Measurements from ENCODE around the gene GRID2. TPM values are rescaled to one million over a fixed set of nuclear protein-coding genes. Genes with fewer than 3 reads are reported as not detected.

Gene GRID2
- total and polyA plus RNA-seq, 2 of the 13 experiments (the other 11 are each of a cell fraction or from before 2014, with no cell fraction given), result not detected

DNA sequence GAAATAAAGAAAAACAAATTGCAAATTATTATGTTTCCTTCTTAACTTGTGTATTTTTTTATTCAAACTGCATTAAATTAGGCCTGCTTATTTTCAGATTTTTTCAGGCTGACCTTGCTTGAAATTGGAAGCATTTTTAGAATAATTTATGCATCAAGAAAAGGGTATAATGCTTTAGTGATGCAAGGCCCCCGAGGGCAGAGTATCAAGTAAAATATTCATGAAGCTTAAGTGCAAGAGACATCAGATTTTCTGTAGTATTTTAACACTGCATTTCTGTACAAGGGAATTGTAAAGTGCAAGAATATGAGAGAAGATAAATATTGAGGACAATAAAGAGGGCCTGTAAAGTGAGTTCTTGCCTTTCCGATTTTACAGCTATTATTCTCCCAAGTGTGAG is 1039.0 kb downstream of the GRID2 start:
- Histone ChIP-seq H3K36me3 (replicated peaks in 1 of 2; ENCODE audit: control insufficient read depth in 1 of 2, insufficient read depth in 2 of 2, low read length in 2 of 2) (no peaks in the 10 kb centered on the region), H3K27me3 (ENCODE audit: control insufficient read depth in 1 of 2, insufficient read depth in 2 of 2, low read length in 2 of 2) (no peaks in the 10 kb centered on the region), H3K4me2 (ENCODE audit: low read depth, low read length) (no peak overlapping the region), H3K4me1 (ENCODE audit: insufficient read depth, low read length) (no peaks in the 10 kb centered on the region), H3K27ac (ENCODE audit: extremely low read length, insufficient read depth, low read length) (no peak overlapping the region), H4K20me1 (ENCODE audit: insufficient read depth, low read length) (no peaks in the 10 kb centered on the region), H3K79me2 (ENCODE audit: insufficient read depth, low read length) (no peaks in the 10 kb centered on the region), H3K9me3 (ENCODE audit: low read length) (no peaks in the 10 kb centered on the region), H2AFZ (ENCODE audit: low read length) (no peak overlapping the region), H3K9ac (ENCODE audit: insufficient read depth, low read depth, low read length) (no peak overlapping the region), H3K4me3 (replicated peaks in 1 of 3; ENCODE audit: insufficient read depth in 1 of 3, low read depth in 2 of 3, low read length in 3 of 3) (no peak overlapping the region)
- BruUV-seq (replicated peaks), result no TSS peak
- WGBS (ENCODE audit: low lambda C conversion rate), result 3% methylated on average over 2 of the region's 2 CpGs
- DNase-seq (ENCODE audit: low spot score) (no peak), FAIRE-seq (no peak), ATAC-seq (no peak)
- in situ Hi-C loops (cut with HindIII; ENCODE audit: extremely low pct_ligation_motif_present, low pct_unique_long_range_greater_than_20kb) (no loop called here), intact Hi-C loops (cut with micrococcal nuclease; ENCODE audit: unreplicated experiment) (no loop called here)
- no peak for TF ChIP-seq ZNF674 (CRISPR knock-in tag; IDR thresholded peaks at IDR 0.05; ENCODE audit: low read depth)
- TF ChIP-seq KDM6A (CRISPR knock-in tag; IDR thresholded peaks at IDR 0.05; ENCODE audit: low read depth), result no peak
- TF ChIP-seq ZC3H13 (CRISPR knock-in tag; IDR thresholded peaks at IDR 0.05), result no peak
- no peak for TF ChIP-seq ZFP41 (CRISPR knock-in tag; IDR thresholded peaks at IDR 0.05; ENCODE audit: borderline replicate concordance)
- no peak for TF ChIP-seq GABPA (IDR thresholded peaks at IDR 0.05; ENCODE audit: low read depth, low read length)
- no peak for TF ChIP-seq GABPA (CRISPR knock-in tag; IDR thresholded peaks at IDR 0.05; ENCODE audit: low read depth)
- TF ChIP-seq FOXA3 (CRISPR knock-in tag; IDR thresholded peaks at IDR 0.05), result no peak
- no peak for TF ChIP-seq ZNF556 (CRISPR knock-in tag; IDR thresholded peaks at IDR 0.05; ENCODE audit: borderline replicate concordance)
- TF ChIP-seq, protein P1, sequence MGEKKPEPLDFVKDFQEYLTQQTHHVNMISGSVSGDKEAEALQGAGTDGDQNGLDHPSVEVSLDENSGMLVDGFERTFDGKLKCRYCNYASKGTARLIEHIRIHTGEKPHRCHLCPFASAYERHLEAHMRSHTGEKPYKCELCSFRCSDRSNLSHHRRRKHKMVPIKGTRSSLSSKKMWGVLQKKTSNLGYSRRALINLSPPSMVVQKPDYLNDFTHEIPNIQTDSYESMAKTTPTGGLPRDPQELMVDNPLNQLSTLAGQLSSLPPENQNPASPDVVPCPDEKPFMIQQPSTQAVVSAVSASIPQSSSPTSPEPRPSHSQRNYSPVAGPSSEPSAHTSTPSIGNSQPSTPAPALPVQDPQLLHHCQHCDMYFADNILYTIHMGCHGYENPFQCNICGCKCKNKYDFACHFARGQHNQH (CRISPR knock-in tag; IDR thresholded peaks at IDR 0.05), result no peak
- TF ChIP-seq, protein P2, sequence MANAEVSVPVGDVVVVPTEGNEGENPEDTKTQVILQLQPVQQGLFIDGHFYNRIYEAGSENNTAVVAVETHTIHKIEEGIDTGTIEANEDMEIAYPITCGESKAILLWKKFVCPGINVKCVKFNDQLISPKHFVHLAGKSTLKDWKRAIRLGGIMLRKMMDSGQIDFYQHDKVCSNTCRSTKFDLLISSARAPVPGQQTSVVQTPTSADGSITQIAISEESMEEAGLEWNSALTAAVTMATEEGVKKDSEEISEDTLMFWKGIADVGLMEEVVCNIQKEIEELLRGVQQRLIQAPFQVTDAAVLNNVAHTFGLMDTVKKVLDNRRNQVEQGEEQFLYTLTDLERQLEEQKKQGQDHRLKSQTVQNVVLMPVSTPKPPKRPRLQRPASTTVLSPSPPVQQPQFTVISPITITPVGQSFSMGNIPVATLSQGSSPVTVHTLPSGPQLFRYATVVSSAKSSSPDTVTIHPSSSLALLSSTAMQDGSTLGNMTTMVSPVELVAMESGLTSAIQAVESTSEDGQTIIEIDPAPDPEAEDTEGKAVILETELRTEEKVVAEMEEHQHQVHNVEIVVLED (CRISPR knock-in tag; IDR thresholded peaks at IDR 0.05; ENCODE audit: borderline replicate concordance), result no peak
- TF ChIP-seq SMC3 (IDR thresholded peaks at IDR 0.05; ENCODE audit: low read length), result no peak
- TF ChIP-seq HNF4G (IDR thresholded peaks at IDR 0.05; ENCODE audit: borderline replicate concordance, low read depth, low read length), result no peak
- TF ChIP-seq HNF4G (CRISPR knock-in tag; IDR thresholded peaks at IDR 0.05; ENCODE audit: borderline replicate concordance, low read depth), result no peak
- no peak for TF ChIP-seq JDP2 (CRISPR knock-in tag; IDR thresholded peaks at IDR 0.05; ENCODE audit: borderline replicate concordance)
- TF ChIP-seq, protein P3, sequence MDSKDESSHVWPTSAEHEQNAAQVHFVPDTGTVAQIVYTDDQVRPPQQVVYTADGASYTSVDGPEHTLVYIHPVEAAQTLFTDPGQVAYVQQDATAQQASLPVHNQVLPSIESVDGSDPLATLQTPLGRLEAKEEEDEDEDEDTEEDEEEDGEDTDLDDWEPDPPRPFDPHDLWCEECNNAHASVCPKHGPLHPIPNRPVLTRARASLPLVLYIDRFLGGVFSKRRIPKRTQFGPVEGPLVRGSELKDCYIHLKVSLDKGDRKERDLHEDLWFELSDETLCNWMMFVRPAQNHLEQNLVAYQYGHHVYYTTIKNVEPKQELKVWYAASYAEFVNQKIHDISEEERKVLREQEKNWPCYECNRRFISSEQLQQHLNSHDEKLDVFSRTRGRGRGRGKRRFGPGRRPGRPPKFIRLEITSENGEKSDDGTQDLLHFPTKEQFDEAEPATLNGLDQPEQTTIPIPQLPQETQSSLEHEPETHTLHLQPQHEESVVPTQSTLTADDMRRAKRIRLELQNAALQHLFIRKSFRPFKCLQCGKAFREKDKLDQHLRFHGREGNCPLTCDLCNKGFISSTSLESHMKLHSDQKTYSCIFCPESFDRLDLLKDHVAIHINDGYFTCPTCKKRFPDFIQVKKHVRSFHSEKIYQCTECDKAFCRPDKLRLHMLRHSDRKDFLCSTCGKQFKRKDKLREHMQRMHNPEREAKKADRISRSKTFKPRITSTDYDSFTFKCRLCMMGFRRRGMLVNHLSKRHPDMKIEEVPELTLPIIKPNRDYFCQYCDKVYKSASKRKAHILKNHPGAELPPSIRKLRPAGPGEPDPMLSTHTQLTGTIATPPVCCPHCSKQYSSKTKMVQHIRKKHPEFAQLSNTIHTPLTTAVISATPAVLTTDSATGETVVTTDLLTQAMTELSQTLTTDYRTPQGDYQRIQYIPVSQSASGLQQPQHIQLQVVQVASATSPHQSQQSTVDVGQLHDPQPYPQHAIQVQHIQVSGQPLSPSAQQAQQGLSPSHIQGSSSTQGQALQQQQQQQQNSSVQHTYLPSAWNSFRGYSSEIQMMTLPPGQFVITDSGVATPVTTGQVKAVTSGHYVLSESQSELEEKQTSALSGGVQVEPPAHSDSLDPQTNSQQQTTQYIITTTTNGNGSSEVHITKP (CRISPR knock-in tag; IDR thresholded peaks at IDR 0.05; ENCODE audit: low read depth), result no peak
- TF ChIP-seq CEBPB (IDR thresholded peaks at IDR 0.05; ENCODE audit: borderline replicate concordance, low read depth, low read length), result no peak
- no peak for TF ChIP-seq MAZ (IDR thresholded peaks at IDR 0.05; ENCODE audit: borderline replicate concordance, low read depth, low read length)
- no peak for TF ChIP-seq MAZ (CRISPR knock-in tag; IDR thresholded peaks at IDR 0.05; ENCODE audit: low read depth)
- no peak for TF ChIP-seq ZNF264 (CRISPR knock-in tag; IDR thresholded peaks at IDR 0.05)
- no peak for TF ChIP-seq ZNF367 (CRISPR knock-in tag; IDR thresholded peaks at IDR 0.05; ENCODE audit: borderline replicate concordance)
- ChIA-PET POLR2A (no interaction called here), CTCF (ENCODE audit: low intra/inter-chr PET ratio, low total read pairs) (no interaction called here)

Data from HepG2 (cell line).